OCI-LY3 (cell line): ENCODE data around the gene TREX2.

ENCODE experiments used
- H2AFZ ChIP-seq: fragments of 200-600, 300-600 bp; shearing (Covaris generic); 2 replicates; pipeline ENCODE4 v1.6.0; 2014; ENCODE audit warnings: antibody characterized with exemption, low read depth, low read length
- H3K27ac ChIP-seq: fragments of 200-600, 300-600 bp; sonication (generic); 2 replicates; pipeline ENCODE4 v1.5.1; 2014; ENCODE audit warnings: mild to moderate bottlenecking, low read length, moderate library complexity, mixed read lengths
- H3K27me3 ChIP-seq: fragments of 200-600, 300-600 bp; sonication (generic); 2 replicates; pipeline ENCODE4 v1.6.1; 2014; ENCODE audit warnings: low read depth, low read length, mixed read lengths
- H3K36me3 ChIP-seq: fragments of 200-600, 300-600 bp; sonication (generic); replicated peaks from 2 replicates; pipeline ENCODE3; 2014; ENCODE audit warnings: low read depth, low read length, mixed read lengths
- H3K4me1 ChIP-seq: fragments of 300-600, 200-600 bp; sonication (generic); 2 replicates; pipeline ENCODE4 v1.6.1; 2014; ENCODE audit warnings: low read length, mixed read lengths
- H3K4me2 ChIP-seq: fragments of 200-600, 300-600 bp; sonication (generic); 2 replicates; pipeline ENCODE4 v1.6.1; 2014; ENCODE audit warnings: low read length, mixed read lengths
- H3K4me3 ChIP-seq: fragments of 300-600, 200-600 bp; sonication (generic); 2 replicates; pipeline ENCODE4 v1.5.1; 2014; ENCODE audit warnings: antibody characterized with exemption, mild to moderate bottlenecking, low read length, moderate library complexity
- H3K79me2 ChIP-seq: fragments of 300-600, 200-600 bp; shearing (Covaris generic); 2 replicates; pipeline ENCODE4 v1.6.1; 2014; ENCODE audit warnings: mild to moderate bottlenecking, low read length, mixed read lengths
- H3K9ac ChIP-seq: fragments of 300-600, 200-600 bp; shearing (Covaris generic); 2 replicates; pipeline ENCODE4 v1.6.0; 2014; ENCODE audit warnings: mild to moderate bottlenecking, low read length, moderate library complexity
- H3K9me3 ChIP-seq: fragments of 200-600, 300-600 bp; shearing (Covaris generic); 2 replicates; pipeline ENCODE4 v1.6.1; 2014; ENCODE audit warnings: low read length, mixed read lengths; ENCODE audit not compliant: insufficient read depth
- H4K20me1 ChIP-seq: fragments of 200-600, 300-600 bp; sonication (generic); 2 replicates; pipeline ENCODE4 v1.6.1; 2016; ENCODE audit warnings: low read length, mixed read lengths; ENCODE audit not compliant: insufficient read depth
- CTCF ChIP-seq: fragments of 200-600, 300-600 bp; sonication (generic); IDR thresholded peaks from 2 replicates; pipeline ENCODE4 v1.5.1; 2014; ENCODE audit warnings: antibody characterized with exemption, low read length, low read depth
- EZH2phosphoT487 ChIP-seq: fragments of 200-600 bp; shearing (Covaris generic); IDR thresholded peaks from 2 replicates; pipeline ENCODE4 v1.6.1; 2018; ENCODE audit warnings: antibody characterized with exemption, mixed run types, low read depth

TREX2 gene

GRCh38 chrX:153491351-153491914 lies 45.6 kb upstream of the TREX2 start:
- Histone ChIP-seq H3K9me3 (no peaks in the 10 kb centered on the region), H3K4me2 (no peak overlapping the region), H3K4me1 (no peaks in the 10 kb centered on the region), H2AFZ (no peak overlapping the region), H3K4me3 (no peak overlapping the region), H3K27ac (no peak overlapping the region), H3K79me2 (no peaks in the 10 kb centered on the region), H3K36me3 (no peaks in the 10 kb centered on the region), H3K9ac (no peak overlapping the region), H4K20me1 (no peaks in the 10 kb centered on the region), H3K27me3 (no peaks in the 10 kb centered on the region)
- TF ChIP-seq CTCF (no peak), EZH2phosphoT487 (no peak)

GRCh38 chrX:153490217-153490930 lies 44.5 kb upstream of the TREX2 start:
- Histone ChIP-seq H3K4me2 (no peak overlapping the region), H3K4me3 (no peak overlapping the region), H3K9me3 (no peaks in the 10 kb centered on the region), H3K4me1 (no peaks in the 10 kb centered on the region), H3K9ac (no peak overlapping the region), H3K27ac (no peak overlapping the region), H3K79me2 (no peaks in the 10 kb centered on the region), H3K27me3 (no peaks in the 10 kb centered on the region), H2AFZ (no peak overlapping the region), H4K20me1 (no peaks in the 10 kb centered on the region), H3K36me3 (no peaks in the 10 kb centered on the region)
- no peak for TF ChIP-seq EZH2phosphoT487
- TF ChIP-seq CTCF: no peak

- no peak overlapping the region for H3K4me2 ChIP-seq
- no peak overlapping the region for H3K4me3 ChIP-seq
- H3K9ac ChIP-seq: no peak overlapping the region
- no peaks in the 10 kb centered on the region for H3K27me3 ChIP-seq
- no peak overlapping the region for H2AFZ ChIP-seq
- no peaks in the 10 kb centered on the region for H3K4me1 ChIP-seq
- H3K79me2 ChIP-seq: no peaks in the 10 kb centered on the region
- no peaks in the 10 kb centered on the region for H4K20me1 ChIP-seq
- no peaks in the 10 kb centered on the region for H3K36me3 ChIP-seq
- no peaks in the 10 kb centered on the region for H3K9me3 ChIP-seq
- H3K27ac ChIP-seq: no peak overlapping the region
- TF ChIP-seq EZH2phosphoT487 (no peak), CTCF (no peak)
Measured at GRCh38 chrX:153488231-153488914, 42.5 kb upstream of the TREX2 start.

- no peak for TF ChIP-seq CTCF
- TF ChIP-seq EZH2phosphoT487: no peak
- Histone ChIP-seq H3K9ac (no peak overlapping the region), H3K9me3 (no peaks in the 10 kb centered on the region), H3K4me3 (no peak overlapping the region), H3K27me3 (no peaks in the 10 kb centered on the region), H3K36me3 (no peaks in the 10 kb centered on the region), H3K4me1 (no peaks in the 10 kb centered on the region), H4K20me1 (no peaks in the 10 kb centered on the region), H3K79me2 (no peaks in the 10 kb centered on the region), H3K4me2 (no peak overlapping the region), H3K27ac (no peak overlapping the region), H2AFZ (no peak overlapping the region)
Measured at GRCh38 chrX:153487590-153488071, 41.8 kb upstream of the TREX2 start.
